Measurements from ENCODE around the gene USP17L27. TPM values are rescaled to one million over a fixed set of nuclear protein-coding genes. Genes with fewer than 3 reads are reported as not detected.

USP17L27 gene
- total RNA-seq, 1 donor from 2014 or later: not detected

Other genes with a start within 250 kb of the USP17L27 start
- gene FAM90A26, start 173.7 kb upstream of the USP17L27 start, total RNA-seq (ENCODE audit: low replicate concordance): not detected in 2 replicates
- gene USP17L10, start 133.5 kb upstream of the USP17L27 start, total RNA-seq (ENCODE audit: low replicate concordance): not detected in 2 replicates
- gene USP17L11, start 128.7 kb upstream of the USP17L27 start, total RNA-seq (ENCODE audit: low replicate concordance): not detected in 2 replicates
- not detected in 2 replicates for gene USP17L12, start 124.0 kb upstream of the USP17L27 start, total RNA-seq (ENCODE audit: low replicate concordance)
- 0.09 TPM in 1 of 2 replicates, not detected in the other for gene USP17L13, start 119.3 kb upstream of the USP17L27 start, total RNA-seq (ENCODE audit: low replicate concordance)
- gene USP17L15, start 109.8 kb upstream of the USP17L27 start, total RNA-seq (ENCODE audit: low replicate concordance): not detected in 2 replicates
- 0.09 TPM in 1 of 2 replicates, not detected in the other for gene USP17L17, start 100.3 kb upstream of the USP17L27 start, total RNA-seq (ENCODE audit: low replicate concordance)
- gene USP17L18, start 95.5 kb upstream of the USP17L27 start, total RNA-seq (ENCODE audit: low replicate concordance): not detected in 2 replicates
- gene USP17L19, start 90.8 kb upstream of the USP17L27 start, total RNA-seq (ENCODE audit: low replicate concordance): not detected in 2 replicates
- not detected in 2 replicates for gene USP17L20, start 86.0 kb upstream of the USP17L27 start, total RNA-seq (ENCODE audit: low replicate concordance)
- not detected in 2 replicates for gene USP17L21, start 81.3 kb upstream of the USP17L27 start, total RNA-seq (ENCODE audit: low replicate concordance)
- not detected in 2 replicates for gene USP17L22, start 76.5 kb upstream of the USP17L27 start, total RNA-seq (ENCODE audit: low replicate concordance)
- not detected in 2 replicates for gene USP17L24, start 19.0 kb upstream of the USP17L27 start, total RNA-seq (ENCODE audit: low replicate concordance)
- gene USP17L25, start 14.2 kb upstream of the USP17L27 start, total RNA-seq (ENCODE audit: low replicate concordance): not detected in 2 replicates
- gene USP17L26, start 9.5 kb upstream of the USP17L27 start, total RNA-seq (ENCODE audit: low replicate concordance): not detected in 2 replicates
- gene USP17L5, start 4.7 kb upstream of the USP17L27 start, total RNA-seq (ENCODE audit: low replicate concordance): not detected in 2 replicates
- not detected in 2 replicates for gene USP17L28, start 4.7 kb downstream of the USP17L27 start, total RNA-seq (ENCODE audit: low replicate concordance)
- gene USP17L29, start 9.5 kb downstream of the USP17L27 start, total RNA-seq (ENCODE audit: low replicate concordance): not detected in 2 replicates
- not detected in 2 replicates for gene USP17L30, start 19.0 kb downstream of the USP17L27 start, total RNA-seq (ENCODE audit: low replicate concordance)
- not detected in 2 replicates for gene DEFB131A, start 100.3 kb downstream of the USP17L27 start, total RNA-seq (ENCODE audit: low replicate concordance)

Data from neural progenitor cell (in vitro differentiated cells).